HL-60/S4 treated with retinoic acid at 250 ng/mL for 4 days and 3 days (cell line): ENCODE measurements around the gene MORC2.

Experiments used
- in situ Hi-C: fragments of 300-500 bp; cut with MboI; formaldehyde crosslinking; loops from 2 replicates; pipeline ENCODE4 v1.7.0; 2022; ENCODE audit warnings: low sequenced_read_pairs

MORC2 gene

DNA sequence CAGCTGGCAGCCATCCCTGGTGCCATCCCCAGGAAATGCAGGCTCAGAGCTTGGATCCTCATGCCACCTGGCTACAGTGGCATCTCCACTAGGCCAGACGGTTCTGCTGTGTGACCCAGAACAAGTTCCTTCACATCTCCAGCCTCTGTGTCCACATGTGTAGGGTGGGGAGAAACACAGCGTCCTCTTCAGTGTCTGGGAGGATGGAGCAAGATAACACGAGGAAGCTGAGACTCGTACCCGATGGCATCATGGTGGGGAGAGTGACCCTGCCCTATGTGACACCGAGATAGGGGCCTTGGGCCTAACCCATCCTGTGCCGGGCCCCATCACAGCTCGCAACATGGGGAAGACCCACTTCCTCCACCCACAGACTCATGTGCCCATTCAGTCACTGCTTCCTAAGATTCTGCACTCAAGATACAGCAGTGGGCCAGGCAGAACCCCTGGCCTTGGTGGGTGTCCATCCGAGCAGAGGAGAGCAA lies 78.5 kb downstream of the MORC2 start:
- in situ Hi-C loops, result no loop called here

DNA sequence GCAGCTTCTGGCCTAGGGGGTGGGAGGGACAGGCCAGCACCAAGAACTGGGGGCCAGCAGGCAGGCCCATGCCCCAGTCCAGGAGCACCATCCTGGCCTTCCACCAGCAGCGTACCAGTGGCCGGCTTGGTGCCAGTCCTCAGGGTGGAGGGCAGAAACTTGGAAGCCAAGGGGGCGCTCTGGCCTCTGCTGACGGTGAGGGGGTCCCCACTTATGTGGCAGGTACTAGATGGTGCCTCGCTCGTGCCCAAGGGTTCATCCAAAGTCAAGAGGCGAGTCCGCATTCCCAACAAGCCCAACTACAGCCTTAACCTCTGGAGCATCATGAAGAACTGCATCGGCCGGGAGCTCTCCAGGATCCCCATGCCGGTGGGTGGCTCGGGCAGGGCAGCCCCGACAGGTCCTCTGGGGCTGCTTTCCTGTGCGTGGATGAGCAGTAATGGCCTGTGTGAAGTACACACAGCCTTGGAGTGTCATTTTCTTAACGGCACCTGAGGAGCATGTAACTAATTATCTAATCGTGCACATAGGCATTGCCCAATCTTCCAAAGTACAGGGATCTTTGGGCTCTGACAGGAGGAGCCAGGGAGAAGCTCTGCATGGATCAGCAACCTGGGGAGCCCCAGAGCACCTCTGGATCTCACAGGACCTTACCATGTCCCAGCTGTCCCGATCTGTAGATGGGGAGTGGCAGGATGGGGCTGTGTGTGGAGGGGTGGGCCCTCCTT lies 79.1 kb downstream of the MORC2 start:
- in situ Hi-C loops, result no loop called here

DNA sequence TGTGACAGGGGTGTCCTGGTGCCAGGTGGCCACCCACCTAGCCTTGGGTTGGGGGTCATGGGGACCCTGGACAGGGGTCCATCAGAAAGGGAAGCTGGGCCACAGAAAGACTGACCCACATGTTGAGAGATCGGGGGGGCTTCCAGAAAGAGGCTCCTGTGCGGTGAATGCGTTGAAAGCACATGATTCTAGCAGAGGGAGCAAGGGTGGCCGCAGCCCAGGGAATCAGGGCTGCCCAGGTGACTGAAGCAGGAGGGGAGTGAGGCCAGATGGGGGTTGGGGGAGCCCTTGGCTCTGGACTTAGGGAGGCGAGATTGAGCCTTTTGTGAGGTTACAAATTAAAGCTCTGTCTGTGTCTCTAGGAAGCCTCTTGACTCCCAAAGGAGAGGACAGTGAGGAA lies 80.7 kb downstream of the MORC2 start:
- in situ Hi-C loops, result no loop called here

DNA sequence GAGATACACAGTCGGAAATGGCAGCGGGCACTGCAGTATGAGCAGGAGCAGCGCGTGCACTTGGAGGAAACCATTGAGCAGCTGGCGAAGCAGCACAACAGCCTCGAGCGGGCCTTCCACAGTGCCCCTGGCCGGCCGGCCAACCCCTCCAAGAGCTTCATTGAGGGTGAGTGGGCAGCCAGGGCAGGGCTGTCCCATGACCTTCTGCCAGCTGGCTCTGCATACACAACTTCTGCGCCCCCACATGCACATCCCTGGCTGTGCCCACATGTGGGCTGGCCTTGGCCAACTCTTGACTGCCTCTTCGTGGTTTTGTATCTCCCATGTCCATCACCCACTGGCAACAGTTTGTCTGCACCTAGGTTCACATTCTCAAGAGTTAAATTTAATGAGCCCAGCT lies 81.1 kb downstream of the MORC2 start:
- in situ Hi-C loops, result no loop called here

DNA sequence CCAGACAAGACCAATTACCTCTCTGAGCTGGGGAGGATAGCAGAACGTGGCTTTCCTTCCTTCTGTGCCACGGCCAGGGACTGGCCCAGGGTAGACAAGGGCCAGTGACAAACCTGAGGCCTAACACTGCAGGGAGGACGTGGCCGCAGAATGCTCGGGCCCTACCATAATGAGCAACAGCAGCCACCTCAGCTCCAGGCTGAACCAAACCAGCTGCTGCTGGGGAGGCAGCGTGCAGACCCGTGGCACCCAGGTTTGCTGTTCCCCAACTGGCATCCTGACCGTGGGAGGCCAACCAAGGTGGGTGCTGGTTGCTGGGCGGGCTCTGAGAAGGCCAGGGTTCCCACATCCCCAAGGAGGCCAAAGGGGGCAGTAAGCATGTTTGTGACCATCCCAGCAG lies 83.0 kb downstream of the MORC2 start:
- in situ Hi-C loops, result no loop called here

DNA sequence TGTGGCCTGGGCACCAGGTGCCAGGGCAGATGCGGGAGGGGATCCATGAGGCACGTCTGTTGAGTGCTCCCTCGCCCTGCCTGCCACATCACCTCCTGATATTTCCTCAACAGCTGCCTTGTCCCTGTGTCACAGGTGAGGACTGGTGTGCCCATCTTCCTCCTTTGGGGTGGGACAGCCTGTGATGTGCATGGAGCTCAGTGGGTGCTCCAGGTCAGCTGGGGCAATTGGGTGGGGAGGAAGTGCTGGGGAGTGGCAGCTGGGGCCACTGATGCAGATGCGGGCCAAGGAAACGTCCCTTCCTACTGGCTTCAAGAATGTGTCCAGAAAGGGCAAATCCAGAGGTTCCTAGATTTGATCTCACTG lies 83.6 kb downstream of the MORC2 start:
- in situ Hi-C loops, result no loop called here

DNA sequence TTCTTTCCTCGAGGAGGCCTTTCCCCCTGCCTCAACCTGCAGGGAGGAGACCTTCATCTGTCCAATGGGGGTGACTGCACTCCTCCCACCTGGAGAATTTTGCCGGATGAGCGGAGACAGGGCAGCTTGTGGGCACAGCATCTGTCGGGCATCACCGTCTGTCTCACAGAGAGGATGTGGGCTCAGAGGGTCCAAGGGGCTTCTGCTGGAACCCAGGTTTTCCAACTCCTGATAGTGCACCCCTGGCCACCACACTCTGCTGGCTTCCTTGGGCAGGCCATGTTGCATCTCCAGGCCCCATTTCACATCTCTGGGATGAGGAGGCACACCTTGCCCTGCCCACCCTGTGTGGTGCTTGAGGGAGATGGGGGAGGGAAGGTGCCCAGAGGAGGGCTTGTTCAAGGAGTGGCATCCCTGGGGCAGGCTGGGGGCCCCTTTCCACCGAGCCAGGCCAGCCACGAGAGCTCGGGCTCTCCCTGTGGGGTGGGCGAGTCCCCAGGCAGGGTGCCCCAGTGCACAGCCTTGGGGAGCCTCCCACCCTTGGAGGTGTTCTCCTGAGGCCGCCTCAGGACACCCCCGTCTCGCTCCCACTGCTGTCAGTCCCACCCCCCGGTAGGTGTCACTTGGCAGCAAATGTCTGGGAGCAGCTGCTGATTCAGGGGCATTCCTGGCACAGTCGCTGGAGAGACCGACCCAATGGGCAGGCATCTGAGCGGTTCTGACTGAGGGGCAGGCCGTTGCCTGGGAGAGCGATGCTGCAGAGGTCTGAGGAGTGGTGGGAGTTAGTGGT lies 84.2 kb downstream of the MORC2 start:
- in situ Hi-C loops, result no loop called here

DNA sequence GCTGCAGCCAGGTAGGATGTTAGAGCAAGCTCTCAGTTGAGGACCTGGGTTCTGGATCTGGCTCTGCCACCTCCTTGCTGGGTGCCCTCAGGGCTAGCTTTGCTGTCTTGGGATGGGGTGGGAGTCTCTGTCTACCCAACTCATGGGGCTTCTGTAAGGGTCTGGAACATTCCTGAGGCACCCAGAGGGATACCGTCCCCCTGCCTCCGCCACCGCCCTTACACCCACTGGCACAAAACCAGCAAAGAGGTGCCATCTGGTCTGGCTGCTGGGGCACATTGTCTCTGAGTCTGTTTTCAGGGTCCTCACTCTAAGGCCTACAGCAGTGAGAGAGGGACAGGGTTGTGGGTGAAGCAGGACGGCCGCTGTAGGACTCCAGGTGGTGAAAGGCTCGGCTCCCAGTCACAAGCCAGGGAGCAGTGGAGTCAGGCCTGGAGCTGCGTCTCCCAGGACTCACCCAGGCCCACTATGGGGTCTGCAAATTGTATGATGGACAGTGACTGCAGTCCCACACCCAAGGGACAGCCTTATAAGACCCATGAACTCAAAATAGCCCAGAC lies 84.9 kb downstream of the MORC2 start:
- in situ Hi-C loops, result no loop called here

DNA sequence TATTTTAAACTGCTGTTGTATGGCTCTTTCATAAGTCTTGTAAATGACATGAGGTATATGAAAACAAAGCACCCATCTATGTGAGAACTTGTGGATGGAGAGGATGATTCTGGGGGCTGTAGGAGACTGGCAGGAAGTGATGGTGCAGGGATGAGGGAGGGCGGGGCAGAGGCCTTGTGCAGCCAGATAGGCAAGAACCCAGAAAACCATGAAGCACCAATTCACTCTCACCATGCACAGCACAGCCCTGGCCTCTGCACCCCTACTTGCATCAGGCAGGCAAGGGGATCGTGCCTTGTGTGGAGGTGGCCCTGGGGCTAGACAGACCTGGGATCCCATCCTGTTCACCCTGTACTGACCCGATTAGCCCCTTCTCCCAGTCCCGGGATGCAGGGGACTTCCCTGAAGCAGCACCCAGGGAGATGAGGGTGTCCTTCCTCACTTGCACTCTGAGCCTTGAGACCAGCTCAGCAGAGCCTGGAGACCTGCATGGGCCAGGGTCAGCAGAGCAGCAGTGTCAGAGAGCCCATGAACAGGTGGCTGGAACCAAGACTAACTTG lies 85.5 kb downstream of the MORC2 start:
- in situ Hi-C loops, result no loop called here

DNA sequence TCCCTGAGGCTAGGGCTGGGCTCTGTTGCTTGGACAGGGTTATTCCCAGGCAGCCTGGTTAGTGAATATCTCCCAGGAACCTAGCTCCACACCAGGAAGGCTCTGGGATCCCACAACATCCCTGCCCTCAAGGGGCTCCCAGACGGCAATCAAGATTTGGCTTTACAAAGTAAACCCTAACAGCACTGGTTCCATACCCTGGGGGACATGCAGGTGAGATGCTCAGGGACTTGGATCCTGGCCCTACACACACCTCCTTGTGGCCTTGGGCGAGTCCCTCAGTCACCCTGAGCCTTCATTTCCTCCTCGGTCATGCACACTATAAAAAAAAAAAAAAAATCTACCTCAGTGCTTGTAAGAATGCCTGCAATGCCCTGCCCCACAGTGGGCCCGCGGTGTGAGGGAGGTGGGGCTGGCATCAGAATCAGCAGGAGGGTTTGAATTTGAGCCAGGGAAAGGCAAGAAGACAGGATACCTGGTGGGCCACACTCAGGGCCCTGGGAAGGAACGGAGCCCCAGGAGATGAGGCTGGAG lies 86.3 kb downstream of the MORC2 start:
- in situ Hi-C loops, result no loop called here

DNA sequence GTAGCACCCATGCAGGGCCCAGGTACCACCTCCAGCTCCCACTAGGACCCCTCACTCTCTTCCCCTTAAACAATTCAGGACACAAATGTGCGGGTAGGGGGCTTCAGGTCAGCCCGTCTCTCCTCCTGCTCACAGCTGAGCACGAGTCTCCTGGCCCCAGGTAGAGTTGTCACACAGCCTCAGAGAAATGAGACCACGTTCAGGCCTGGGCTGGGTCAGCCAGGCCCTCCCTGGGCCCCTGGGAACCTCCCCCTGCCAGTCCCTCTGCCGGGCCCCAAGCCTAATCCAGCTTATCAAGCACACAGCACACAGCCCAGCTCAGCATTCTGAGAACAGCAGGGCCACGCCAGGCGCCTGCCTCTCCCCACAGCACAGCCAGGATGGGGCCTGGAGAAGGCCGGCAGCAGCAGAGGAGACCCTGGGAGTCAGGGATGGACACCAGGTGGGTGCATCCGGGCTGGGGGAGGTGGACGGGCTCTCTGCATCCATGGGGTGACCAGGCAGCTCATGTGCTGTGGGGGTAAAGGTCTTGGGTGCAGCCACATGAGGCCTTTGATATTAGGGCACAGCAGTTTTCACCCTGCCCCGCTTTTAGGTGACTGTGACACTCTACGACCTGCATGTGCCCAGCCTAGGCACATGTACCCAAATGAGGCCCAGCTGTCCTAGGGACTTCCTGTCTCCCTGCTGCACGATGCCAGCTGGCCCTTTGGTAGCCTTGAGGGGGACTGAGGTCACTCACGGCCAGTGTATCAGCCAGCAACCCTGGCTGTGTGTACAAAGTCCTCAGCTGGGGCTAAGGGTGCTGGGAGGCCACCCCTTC lies 87.0 kb downstream of the MORC2 start:
- in situ Hi-C loops, result no loop called here

DNA sequence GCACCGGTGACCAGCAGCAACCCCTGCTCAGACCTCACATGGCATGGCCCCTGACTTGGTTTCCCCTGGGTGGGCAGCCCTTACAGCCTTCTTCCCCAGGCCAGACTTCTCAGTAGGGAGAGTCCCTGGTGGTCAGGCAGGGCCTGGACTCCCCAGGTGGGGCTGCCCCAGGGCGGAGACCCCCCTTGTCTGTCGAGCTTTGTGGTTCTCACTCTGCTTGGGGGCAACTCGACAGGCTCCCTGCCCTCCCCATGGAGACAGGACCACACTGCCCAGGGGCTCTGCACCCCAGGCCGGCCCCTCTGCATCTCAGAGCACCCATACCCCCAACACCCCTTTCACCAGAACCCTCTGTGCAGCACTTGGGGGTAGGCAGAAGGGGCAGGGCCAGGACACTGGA lies 87.7 kb downstream of the MORC2 start:
- in situ Hi-C loops, result no loop called here

DNA sequence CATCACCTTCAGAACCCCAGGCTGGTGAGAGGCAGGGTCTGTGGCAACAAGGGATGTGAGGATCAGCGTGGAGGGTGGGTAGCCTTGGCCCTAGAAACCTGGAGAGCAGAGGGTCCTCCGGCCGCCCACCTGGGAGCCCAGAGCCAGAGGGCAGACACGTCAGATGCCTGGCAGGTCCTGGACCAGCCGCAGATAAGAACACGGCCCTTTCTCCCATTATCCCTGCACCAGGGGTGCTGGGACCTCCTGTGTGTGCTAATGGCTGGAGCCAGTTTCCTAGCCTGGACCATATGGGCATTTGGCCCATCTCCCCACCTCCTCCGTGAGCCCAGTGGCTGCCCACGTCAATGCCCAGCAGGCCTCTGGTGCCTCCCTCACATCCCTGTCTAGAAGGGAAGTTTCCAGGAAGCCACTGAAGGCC lies 88.4 kb downstream of the MORC2 start:
- in situ Hi-C loops, result no loop called here

DNA sequence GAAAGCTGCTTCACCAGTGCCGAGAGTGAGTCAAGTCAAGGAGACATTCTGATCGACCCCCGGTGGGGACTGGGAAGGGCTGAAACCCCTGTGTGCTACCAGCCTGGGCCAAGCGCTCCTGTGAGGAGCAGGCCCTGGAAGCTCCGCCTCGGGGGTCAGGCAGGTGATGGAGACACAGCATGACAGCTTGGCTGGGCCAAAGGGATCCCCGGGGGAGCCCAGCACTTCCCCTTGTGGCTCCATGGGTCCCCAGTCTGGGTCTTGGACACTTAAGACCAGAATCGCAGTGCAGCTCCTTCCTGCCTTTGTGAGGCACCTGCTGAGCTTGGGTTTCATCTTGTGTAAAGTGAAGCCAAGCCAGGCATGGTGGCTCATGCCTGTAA lies 89.2 kb downstream of the MORC2 start:
- in situ Hi-C loops, result no loop called here

DNA sequence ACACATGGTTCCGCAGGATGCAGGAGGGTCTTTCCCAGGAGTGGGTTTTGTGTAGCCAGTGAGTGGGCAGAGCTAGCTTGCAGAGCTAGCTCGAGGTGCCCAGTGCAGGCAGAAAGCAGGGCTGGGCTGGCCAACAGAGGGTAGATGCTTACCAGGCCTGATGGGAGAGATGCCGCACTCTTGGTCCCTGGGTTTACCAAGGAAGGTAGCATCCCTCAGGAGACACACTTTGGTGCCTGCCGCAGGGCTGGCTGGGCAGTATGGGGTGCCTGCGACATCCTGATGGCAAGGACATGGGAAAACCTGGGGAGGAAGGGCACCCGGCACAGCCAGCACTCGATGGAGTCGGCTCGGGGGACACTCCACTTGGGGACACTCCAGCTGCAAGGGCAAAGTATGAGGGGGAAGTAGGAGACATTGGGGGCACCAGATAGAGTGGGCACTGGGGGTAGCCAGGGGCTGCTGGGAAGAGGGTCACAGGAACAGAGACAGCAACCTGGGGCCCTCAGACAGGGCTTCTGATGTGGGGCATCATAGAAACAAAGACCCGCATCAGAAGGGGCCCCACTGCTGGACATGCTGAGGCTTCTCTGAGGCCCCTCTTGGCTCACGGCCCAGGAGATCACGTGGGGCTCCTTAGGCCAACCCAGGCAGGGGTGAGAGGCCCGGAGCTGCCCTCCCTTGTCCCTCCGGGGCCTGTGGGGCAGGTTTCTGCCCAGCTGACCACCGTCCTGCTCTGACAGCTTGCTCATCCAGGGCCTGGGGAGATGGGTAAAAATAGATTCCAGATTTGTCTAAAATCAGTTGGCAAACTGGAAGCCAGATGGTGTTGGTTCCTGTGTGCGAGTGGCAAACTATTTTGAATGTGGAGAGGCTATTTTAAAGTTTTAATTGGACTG lies 89.8 kb downstream of the MORC2 start:
- in situ Hi-C loops, result no loop called here

DNA sequence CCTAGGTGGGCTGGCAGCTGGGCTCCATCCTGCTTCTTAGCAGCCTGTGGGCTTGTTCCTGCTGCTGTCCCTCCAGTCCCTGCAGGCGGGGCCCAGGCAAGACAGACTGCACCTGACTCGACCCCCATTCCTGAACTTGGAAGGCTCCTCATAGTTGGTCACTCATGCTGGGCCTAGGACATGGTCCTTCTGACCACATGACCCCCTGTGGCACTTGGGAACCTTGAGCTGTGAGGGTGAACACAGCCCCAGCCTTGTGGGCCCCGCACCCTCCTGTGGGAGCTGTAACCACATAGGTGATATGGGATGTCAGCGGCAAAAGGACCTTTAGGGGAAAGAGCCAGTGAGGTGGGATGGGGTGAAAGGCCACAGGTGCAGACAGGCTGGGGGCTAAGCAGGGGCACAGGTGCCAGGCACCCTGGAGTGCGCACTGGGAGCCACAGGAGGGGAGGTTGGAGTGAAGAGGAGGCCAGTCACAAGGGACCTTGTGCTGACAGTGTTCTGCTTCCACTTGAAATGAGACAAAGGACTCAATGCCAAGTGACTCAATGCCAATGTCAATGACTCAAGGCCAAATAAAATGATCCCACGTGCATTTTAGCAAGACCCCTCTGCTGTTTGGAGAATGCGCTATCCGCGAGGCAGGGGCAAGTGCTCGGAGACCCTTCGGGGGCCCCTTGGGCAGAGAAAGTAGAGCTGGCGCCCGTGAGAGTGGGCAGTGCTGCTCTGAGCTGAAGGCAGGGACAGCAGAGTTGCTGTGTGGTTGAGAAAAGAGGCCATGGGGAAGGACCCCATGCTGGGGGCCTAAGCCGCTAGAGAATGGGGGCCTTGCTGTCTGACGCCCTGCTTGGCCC lies 90.7 kb downstream of the MORC2 start:
- in situ Hi-C loops, result no loop called here

DNA sequence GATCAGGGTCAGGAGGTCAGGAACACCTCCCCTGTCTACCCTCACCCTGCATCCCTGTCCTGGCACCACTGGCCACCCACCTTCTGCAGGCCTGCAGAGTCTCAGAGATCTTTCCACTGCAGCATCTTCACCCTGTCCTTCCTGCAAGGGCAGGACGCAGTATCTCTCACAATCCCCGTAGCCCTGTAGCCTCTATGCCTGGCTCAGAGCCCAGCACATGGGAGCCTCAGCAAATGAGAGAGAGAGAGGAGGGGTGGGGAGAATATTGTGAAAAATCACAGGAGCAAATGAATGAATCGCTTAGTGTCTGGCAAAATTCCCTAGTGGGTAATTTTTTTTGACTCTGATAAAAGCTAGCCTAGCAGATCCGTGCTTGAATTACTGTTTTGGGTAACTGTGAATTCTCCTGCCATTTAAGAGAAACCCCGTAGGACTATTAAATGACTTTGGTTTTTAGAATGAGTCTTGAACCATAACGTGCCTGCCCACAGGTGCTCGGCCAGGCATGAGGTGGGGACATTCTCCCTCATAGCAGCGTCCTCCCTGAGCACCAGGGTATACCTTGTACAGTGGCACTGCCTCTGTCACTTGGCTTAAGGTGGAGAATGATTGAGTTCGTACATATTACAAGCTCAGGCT lies 91.5 kb downstream of the MORC2 start:
- in situ Hi-C loops, result no loop called here

DNA sequence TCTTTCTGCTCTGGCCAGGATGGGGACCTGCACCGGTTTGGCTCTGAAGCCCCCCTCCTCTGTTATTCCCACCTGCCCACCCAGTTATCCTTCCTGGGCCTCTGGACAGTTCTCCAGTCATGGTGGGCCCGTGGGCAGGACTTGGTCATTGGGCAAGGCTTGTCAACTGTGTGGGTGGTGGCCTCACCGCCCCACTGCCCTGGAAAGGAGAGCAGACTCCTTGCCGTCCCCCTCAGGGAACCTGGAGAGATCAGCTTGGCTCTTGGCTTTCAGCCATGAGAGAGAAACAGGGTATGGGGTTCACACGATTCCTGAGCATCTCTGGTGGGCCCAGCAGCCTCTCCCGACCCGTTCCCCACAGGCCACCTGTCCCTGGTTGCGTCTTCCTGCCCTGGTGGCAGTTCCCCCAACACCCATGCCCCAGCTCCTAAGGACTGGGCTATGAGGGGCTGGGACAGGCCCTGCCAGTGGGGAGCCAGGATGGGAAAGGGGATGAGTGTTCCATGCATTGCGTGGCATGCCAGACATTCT lies 92.3 kb downstream of the MORC2 start:
- in situ Hi-C loops, result no loop called here
